GM12878 (cell line): ENCODE results near the gene CBARP. TPM values are rescaled to one million over a fixed set of nuclear protein-coding genes. Genes with fewer than 3 reads are reported as not detected.

Experiments used
- ATAC-seq: fragments of 200-7000 bp; cut with Tn5 transposase; 3 replicates; pipeline ENCODE4 v1.9.1; 2020; ENCODE audit warnings: mild to moderate bottlenecking, moderate library complexity
- BruUV-seq: library from RNA; stranded (reverse); fragments of 400-500 nt; replicated peaks from 2 replicates; lab custom pipeline; 2021; lab: Mats Ljungman, UMichigan
- CTCF ChIA-PET: fragments of 300-600 bp; sonication (Branson Sonifier 250); formaldehyde crosslinking; extraction: SDS; loops from one replicate; lab custom pipeline; 2021; ENCODE audit warnings: inconsistent platforms; lab: Yijun Ruan, JAX
- POLR2A ChIA-PET: fragments of 350-600 bp; formaldehyde crosslinking; extraction: SDS; loops from one replicate; lab custom pipeline; 2021; ENCODE audit warnings: inconsistent platforms; lab: Charles Lee
- RAD21 ChIA-PET: fragments of 300-600 bp; sonication (Branson Sonifier 250); formaldehyde crosslinking; loops from one replicate; lab custom pipeline; 2023; ENCODE audit warnings: antibody characterized with exemption; ENCODE audit not compliant: unreplicated experiment; lab: Charles Lee
- SMC1A ChIA-PET: fragments of 300-600 bp; sonication (Branson Sonifier 250); formaldehyde crosslinking; loops from one replicate; lab custom pipeline; 2023; ENCODE audit not compliant: unreplicated experiment, uncharacterized antibody; lab: Charles Lee
- DNase-seq: peaks from one replicate; pipeline ENCODE4 v3.0.0-alpha.2; 2011; ENCODE audit warnings: low read depth, low spot score
- FAIRE-seq: peaks from 3 replicates; lab custom pipeline; 2011; peaks lifted over from hg19 to GRCh38; lab: Jason Lieb, UNC
- H2AFZ ChIP-seq: 2 replicates; pipeline ENCODE4 v1.6.0; 2011; ENCODE audit warnings: low read depth, low read length, control low read depth; ENCODE audit not compliant: control insufficient read depth
- H3K27ac ChIP-seq: 2 replicates; pipeline ENCODE4 v1.5.1; 2011; ENCODE audit warnings: control low read depth; ENCODE audit not compliant: control insufficient read depth, insufficient read depth
- H3K27me3 ChIP-seq, 2 experiments: replicated peaks in 1 of 2; 2 replicates each; pipeline versions ENCODE4 v1.6.0 to v1.6.1; 2011; ENCODE audit warnings: low read length in 1 of 2; ENCODE audit not compliant: control insufficient read depth in 2 of 2, insufficient read depth in 2 of 2
- H3K36me3 ChIP-seq, 2 experiments: 2 replicates each; pipeline ENCODE4 v1.5.1; 2011; ENCODE audit warnings: low read length in 1 of 2; ENCODE audit not compliant: control insufficient read depth in 2 of 2, insufficient read depth in 2 of 2
- H3K4me1 ChIP-seq: 2 replicates; pipeline ENCODE4 v1.6.1; 2011; ENCODE audit warnings: mild to moderate bottlenecking, low read length, moderate library complexity, mixed read lengths; ENCODE audit not compliant: control insufficient read depth, insufficient read depth
- H3K4me2 ChIP-seq: 2 replicates; pipeline ENCODE4 v1.6.0; 2011; ENCODE audit warnings: control low read depth; ENCODE audit not compliant: control insufficient read depth, insufficient read depth
- H3K4me3 ChIP-seq: fragments of 200-600 bp; sonication (generic); 2 replicates; pipeline ENCODE4 v1.5.1; 2016
- H3K79me2 ChIP-seq: 2 replicates; pipeline ENCODE4 v1.6.0; 2011; ENCODE audit warnings: low read length; ENCODE audit not compliant: control insufficient read depth, insufficient read depth
- H3K9ac ChIP-seq: 2 replicates; pipeline ENCODE4 v1.8.0; 2011; ENCODE audit warnings: low read length, control low read depth, mixed read lengths; ENCODE audit not compliant: control insufficient read depth, insufficient read depth
- H3K9me3 ChIP-seq: replicated peaks from 3 replicates; pipeline ENCODE4 v1.5.1; 2011; ENCODE audit warnings: mild to moderate bottlenecking, low read length; ENCODE audit not compliant: control insufficient read depth, insufficient read depth
- H4K20me1 ChIP-seq: 2 replicates; pipeline ENCODE4 v1.6.0; 2011; ENCODE audit not compliant: control insufficient read depth, insufficient read depth
- ELK1 ChIP-seq: IDR thresholded peaks from 2 replicates; pipeline ENCODE4 v1.6.1; 2012; ENCODE audit warnings: low read depth, low read length, improper control_type of control experiment
- POLR2A ChIP-seq: IDR thresholded peaks from 2 replicates; pipeline ENCODE4 v1.6.1; 2011; ENCODE audit warnings: low read depth, mild to moderate bottlenecking, low read length
- RAD51 ChIP-seq: fragments of 450-650 bp; IDR thresholded peaks from 2 replicates; pipeline ENCODE4 v1.6.1; 2016; ENCODE audit warnings: moderate library complexity, mild to moderate bottlenecking, inconsistent platforms
- SREBF1 ChIP-seq: IDR thresholded peaks from 2 replicates; pipeline ENCODE4 v1.6.1; 2012; ENCODE audit warnings: mild to moderate bottlenecking, low read length
- YY1 ChIP-seq: IDR thresholded peaks from 2 replicates; pipeline ENCODE4 v1.6.1; 2011; ENCODE audit warnings: low read depth, mild to moderate bottlenecking, low read length
- WGBS: methylation state at CpG from one replicate; pipeline ENCODE4 v1.1.6; 2016; ENCODE audit warnings: low lambda C conversion rate; ENCODE audit not compliant: insufficient replicate concordance, insufficient coverage; ENCODE audit errors: missing lambda C conversion rate; 5-methylcytosine and 5-hydroxymethylcytosine counted together
- in situ Hi-C: fragments of 300-500 bp; cut with MboI; formaldehyde crosslinking; loops from 9 replicates; pipeline ENCODE4 v1.14.3; 2018; ENCODE audit warnings: mixed read lengths
- intact Hi-C: fragments of 100-400 bp; cut with micrococcal nuclease; formaldehyde crosslinking; loops from one replicate; pipeline ENCODE4 v1.14.2; 2022; ENCODE audit not compliant: unreplicated experiment
- polyA plus RNA-seq, 11 experiments: library from polyadenylated mRNA; depleted of rRNA in 4 of 11; unstranded in 6 of 11; stranded (reverse) in 5 of 11; fragments of >200 nt; fragmentation: Nextera tagmentation in 4 of 11; fragmentation: Illumina TruSeq in 1 of 11; extraction: Ambion mirVana in 4 of 11; extraction: Trizol in 1 of 11; gene quantifications; 1 replicate in 1 of 11; 2 replicates in 10 of 11; pipeline versions ENCODE4 v1.2.1 to v1.2.3, GENCODE V29; 2011 to 2016; ENCODE audit warnings: inconsistent platforms in 2 of 11, missing spikeins in 2 of 11, low read depth in 1 of 11
- total RNA-seq, 4 experiments: library from RNA; depleted of rRNA in 3 of 4; stranded (reverse); fragments of >200 nt in 3 of 4; fragmentation: Illumina TruSeq in 1 of 4; extraction: Trizol in 1 of 4; gene quantifications; 2 replicates each; pipeline versions ENCODE4 v1.2.1 to v1.2.3, GENCODE V29; 2013 to 2021

CBARP gene
- total and polyA plus RNA-seq, 10 of the 15 experiments (the other 5 are each of a cell fraction or from before 2014, with no cell fraction given): 0.04 to 0.59 (median 0.18) TPM; not detected in 3

- TF ChIP-seq ELK1 (no peak), YY1 (no peak)
Measured at GRCh38 chr19:1286487-1287353, 48.9 kb upstream of the CBARP start (continued).

GRCh38 chr19:1285737-1286360 is 48.0 kb upstream of the CBARP start, which contains the start of gene EFNA2:
EFNA2 (plus strand) TSS chr19:1285873; CDS start chr19:1286169, 296 bp downstream.
- no peak within 1 kb of the TSS for H3K27ac ChIP-seq
- POLR2A ChIA-PET: no interaction called here

More at GRCh38 chr19:1285737-1286360, 48.0 kb upstream of the CBARP start, which contains the start of gene EFNA2:
- BruUV-seq: no TSS peak
- Histone ChIP-seq H3K9me3 (no peaks in the 10 kb centered on the region), H4K20me1 (no peaks in the 10 kb centered on the region), H2AFZ (no peak within 1 kb of the TSS), H3K4me3 (no peak within 1 kb of the TSS), H3K36me3 (no peaks in the 10 kb centered on the region; a peak in 1 of 4 replicates), H3K4me2 (no peak within 1 kb of the TSS), H3K27me3 (peaks cover 7 to 8% of the 10 kb centered on the region in 2 experiments; a peak in 3 of 4 replicates), H3K4me1 (no peaks in the 10 kb centered on the region), H3K79me2 (no peaks in the 10 kb centered on the region), H3K9ac (no peak within 1 kb of the TSS)
- 0% methylated on average over 7 of the region's 113 CpGs for WGBS
- ChIA-PET SMC1A (interaction anchor here (0.9 kb wide), 1 partner anchor 53 kb away, joined by 3 read pairs; no protein-coding TSS in a partner anchor), CTCF (no interaction called here), RAD21 (no interaction called here)
- FAIRE-seq (no peak), DNase-seq (no peak), ATAC-seq (no peak)
- in situ Hi-C loops (no loop called here), intact Hi-C loops (no loop called here)
- no peak for TF ChIP-seq POLR2A
- TF ChIP-seq SREBF1: no peak
- no peak for TF ChIP-seq RAD51
